A673 (cell line): Measurements from ENCODE around the gene KDM5A. TPM values are rescaled to one million over a fixed set of nuclear protein-coding genes. Genes with fewer than 3 reads are reported as not detected.
A peak's percentile ranks its signal among the peaks of the same experiment; 100 is the strongest.

Experiments used
- BruUV-seq: library from RNA; stranded (reverse); fragments of 400-500 nt; replicated peaks from 2 replicates; lab custom pipeline; 2021; lab: Mats Ljungman, UMichigan
- CTCF ChIA-PET: fragments of 300-600 bp; sonication (Branson Sonifier 250); formaldehyde crosslinking; loops from one replicate; lab custom pipeline; 2022; ENCODE audit warnings: antibody characterized with exemption; lab: Charles Lee
- POLR2A ChIA-PET: fragments of 300-600 bp; sonication (Branson Sonifier 250); formaldehyde crosslinking; loops from one replicate; lab custom pipeline; 2022; ENCODE audit warnings: antibody characterized with exemption; ENCODE audit not compliant: low non-redundant PET; lab: Charles Lee
- DNase-seq: peaks from one replicate; pipeline ENCODE4 v3.0.0-alpha.2; 2015; ENCODE audit warnings: low spot score
- H3K27ac ChIP-seq: fragments of 200-600 bp; sonication (generic); 2 replicates; pipeline ENCODE4 v1.5.1; 2016; ENCODE audit warnings: mixed run types, low read depth, mild to moderate bottlenecking, mixed read lengths, antibody characterized with exemption, low read length; ENCODE audit not compliant: poor library complexity, severe bottlenecking
- H3K27me3 ChIP-seq: fragments of 200-600 bp; sonication (generic); replicated peaks from 2 replicates; pipeline ENCODE4 v1.6.1; 2017; ENCODE audit warnings: mixed run types, low read depth, mild to moderate bottlenecking, mixed read lengths, antibody characterized with exemption, low read length; ENCODE audit not compliant: insufficient read depth, poor library complexity
- H3K36me3 ChIP-seq: fragments of 200-600 bp; sonication (generic); 2 replicates; pipeline ENCODE4 v1.6.1; 2016; ENCODE audit warnings: mixed run types, mild to moderate bottlenecking, mixed read lengths, antibody characterized with exemption, low read length; ENCODE audit not compliant: insufficient read depth, poor library complexity, severe bottlenecking
- H3K4me1 ChIP-seq: fragments of 200-600 bp; sonication (generic); 2 replicates; pipeline ENCODE4 v1.6.1; 2017; ENCODE audit warnings: mixed run types, mild to moderate bottlenecking, mixed read lengths, antibody characterized with exemption, low read length; ENCODE audit not compliant: insufficient read depth, poor library complexity, severe bottlenecking
- H3K4me3 ChIP-seq: fragments of 200-600 bp; sonication (generic); 2 replicates; pipeline ENCODE4 v1.5.1; 2016; ENCODE audit warnings: low read depth, mixed run types, mild to moderate bottlenecking, mixed read lengths, low read length; ENCODE audit not compliant: poor library complexity, severe bottlenecking
- H3K9me3 ChIP-seq: fragments of 200-600 bp; sonication (generic); 2 replicates; pipeline ENCODE4 v1.6.1; 2016; ENCODE audit warnings: mixed run types, low read depth, mild to moderate bottlenecking, mixed read lengths, antibody characterized with exemption, low read length; ENCODE audit not compliant: poor library complexity, severe bottlenecking
- CTCF ChIP-seq: fragments of 300-800, 200-600 bp; sonication (generic); conservative IDR thresholded peaks from 2 replicates; pipeline ENCODE4 v1.5.1; 2017; ENCODE audit warnings: low read depth, mild to moderate bottlenecking, antibody characterized with exemption, low read length, moderate library complexity, mixed read lengths
- EZH2 ChIP-seq: fragments of 200-600 bp; sonication (generic); IDR thresholded peaks from 2 replicates; pipeline ENCODE4 v1.6.1; 2017; ENCODE audit warnings: borderline replicate concordance, low read depth, mild to moderate bottlenecking, mixed read lengths, antibody characterized with exemption, low read length; ENCODE audit not compliant: poor library complexity, severe bottlenecking
- intact Hi-C: fragments of 100-400 bp; cut with micrococcal nuclease; formaldehyde crosslinking; loops from one replicate; pipeline ENCODE4 v1.10.0; 2022; ENCODE audit not compliant: unreplicated experiment
- total RNA-seq: library from RNA; stranded (reverse); gene quantifications from 2 replicates; pipeline ENCODE4 v1.2.3, GENCODE V29; 2021

KDM5A gene
- total RNA-seq, 1 experiment from 2014 or later, result 68.8 TPM

GRCh38 chr12:332581-333205 lies 56.4 kb downstream of the KDM5A start:
- no TSS peak for BruUV-seq
- no peaks in the 10 kb centered on the region for H3K27me3 ChIP-seq
- H3K4me3 ChIP-seq, result no peak overlapping the region
- TF ChIP-seq EZH2 (no peak), CTCF (no peak)
- intact Hi-C loops, result no loop called here
- peak; percentile 16 for DNase-seq
- H3K4me1 ChIP-seq, result no peaks in the 10 kb centered on the region
- no peak overlapping the region for H3K27ac ChIP-seq
- ChIA-PET CTCF (no interaction called here), POLR2A (no interaction called here)
- H3K9me3 ChIP-seq, result no peaks in the 10 kb centered on the region
- peaks cover 34% of the 10 kb centered on the region for H3K36me3 ChIP-seq

GRCh38 chr12:331287-331686 lies 57.8 kb downstream of the KDM5A start:
- BruUV-seq, result no TSS peak
- ChIA-PET POLR2A (no interaction called here), CTCF (no interaction called here)
- TF ChIP-seq EZH2 (no peak), CTCF (no peak)
- Histone ChIP-seq H3K27me3 (no peaks in the 10 kb centered on the region), H3K4me3 (no peak overlapping the region), H3K36me3 (peaks cover 34% of the 10 kb centered on the region), H3K27ac (no peak overlapping the region), H3K4me1 (no peaks in the 10 kb centered on the region), H3K9me3 (no peaks in the 10 kb centered on the region)
- DNase-seq, result no peak
- intact Hi-C loops, result no loop called here

GRCh38 chr12:325906-326305 lies 63.2 kb downstream of the KDM5A start:
- no peak overlapping the region for H3K4me3 ChIP-seq
- TF ChIP-seq EZH2, result no peak
- TF ChIP-seq CTCF, result no peak
- intact Hi-C loops, result no loop called here
- no peaks in the 10 kb centered on the region for H3K4me1 ChIP-seq
- H3K27ac ChIP-seq, result no peak overlapping the region
- H3K9me3 ChIP-seq, result no peaks in the 10 kb centered on the region
- CTCF ChIA-PET, result no interaction called here
- no peaks in the 10 kb centered on the region for H3K27me3 ChIP-seq
- peaks cover 39% of the 10 kb centered on the region for H3K36me3 ChIP-seq
- DNase-seq, result no peak
- POLR2A ChIA-PET, result no interaction called here
- no TSS peak for BruUV-seq
